Effector CD8-positive, alpha-beta T cell (primary cell): ENCODE data around the gene ATP6V1B1.
"Not testable (repeated sequence)": the region's sequence is repeated elsewhere in the genome, so short reads cannot be mapped to it uniquely, and the experiment has no call there.

Experiments
- DNase-seq: peaks from one replicate; lab custom pipeline; 2025; lab: John Stamatoyannopoulos, UW

Gene ATP6V1B1

DNA sequence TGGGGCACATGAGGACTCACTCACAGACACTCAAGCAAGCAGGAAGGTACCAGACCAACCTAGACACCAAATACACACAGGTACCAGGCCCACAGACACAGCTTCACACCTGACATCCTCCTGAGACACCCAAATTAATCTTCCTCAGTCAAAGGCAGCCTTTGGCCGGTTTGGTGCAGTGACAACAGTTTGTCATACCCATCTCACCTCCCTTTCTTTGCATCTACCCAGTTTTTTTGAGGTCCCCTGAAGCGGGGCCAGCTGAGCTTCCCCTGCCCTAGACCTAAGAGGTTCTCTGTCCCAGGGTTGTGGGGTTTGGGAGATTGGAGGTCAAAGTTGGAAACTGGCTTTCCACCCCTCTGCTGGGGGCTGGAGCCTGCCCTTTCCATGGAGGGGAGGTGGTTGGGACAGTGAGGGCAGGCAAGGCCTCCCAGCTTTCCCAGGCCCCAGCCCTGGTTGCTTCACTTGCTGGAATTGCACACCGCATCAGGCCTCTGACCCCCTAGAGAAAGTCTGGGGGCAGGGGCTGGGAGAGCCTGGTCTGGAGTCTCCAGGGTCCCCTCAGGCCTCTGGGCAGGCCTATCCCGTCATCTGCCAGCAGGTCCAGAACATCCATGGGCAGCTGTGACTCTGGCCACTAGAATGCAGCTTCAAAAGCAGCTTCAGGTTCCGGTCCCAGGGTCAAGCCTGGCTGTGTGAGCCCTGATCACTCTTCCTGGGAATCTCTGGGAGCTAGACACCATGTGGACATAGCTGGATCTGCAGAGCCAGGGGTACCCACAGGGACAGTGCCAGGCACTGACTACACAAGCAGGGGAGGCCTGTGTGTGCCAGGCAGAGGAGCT, 71.5 kb downstream of the ATP6V1B1 start:
- no peak for DNase-seq

- no peak for DNase-seq
Measured at GRCh38 chr2:71008342-71008741, 72.6 kb downstream of the ATP6V1B1 start.

- not testable (repeated sequence) for DNase-seq
Measured at GRCh38 chr2:71011786-71012185, 76.1 kb downstream of the ATP6V1B1 start.
